GM12874 (cell line): ENCODE results near the gene RAB5IF.

Source experiments
- CTCF ChIP-seq: IDR thresholded peaks from 2 replicates; pipeline ENCODE4 v1.5.1; 2011; ENCODE audit warnings: low read depth, mild to moderate bottlenecking, control low read depth, low read length, moderate library complexity; ENCODE audit not compliant: insufficient read depth

Gene RAB5IF

GRCh38 chr20:36614781-36615557, 9.4 kb downstream of the RAB5IF start:
- no peak for TF ChIP-seq CTCF

- TF ChIP-seq CTCF, result no peak
Measured at GRCh38 chr20:36620917-36621316, 15.3 kb downstream of the RAB5IF start.

GRCh38 chr20:36623444-36623843, 17.9 kb downstream of the RAB5IF start:
- no peak for TF ChIP-seq CTCF

- no peak for TF ChIP-seq CTCF
Measured at GRCh38 chr20:36624068-36624943, 18.7 kb downstream of the RAB5IF start.

- TF ChIP-seq CTCF, result no peak
Measured at GRCh38 chr20:36624944-36625324, 19.4 kb downstream of the RAB5IF start.

- TF ChIP-seq CTCF, result no peak
Measured at GRCh38 chr20:36628076-36628475, 22.5 kb downstream of the RAB5IF start.
